H1 (cell line): Measurements from ENCODE around the gene BCL2L13. TPM values are rescaled to one million over a fixed set of nuclear protein-coding genes. Genes with fewer than 3 reads are reported as not detected.

Experiments
- CTCF ChIA-PET: fragments of 300-600 bp; sonication (Branson Sonifier 250); formaldehyde crosslinking; loops from one replicate; lab custom pipeline; 2021; ENCODE audit not compliant: partially characterized antibody; lab: Charles Lee
- POLR2A ChIA-PET: fragments of 300-600 bp; sonication (Branson Sonifier 250); formaldehyde crosslinking; loops from one replicate; lab custom pipeline; 2021; ENCODE audit warnings: inconsistent platforms; ENCODE audit not compliant: partially characterized antibody; lab: Charles Lee
- DNase-seq, 2 experiments: peaks; one replicate each; pipeline versions ENCODE4 v3.0.0 to v3.0.0-alpha.2; 2010 to 2022; ENCODE audit warnings: low spot score in 2 of 2, low read depth in 1 of 2, mixed read lengths in 1 of 2
- FAIRE-seq: peaks from 2 replicates; lab custom pipeline; 2011; peaks lifted over from hg19 to GRCh38; lab: Jason Lieb, UNC
- H2AFZ ChIP-seq: 2 replicates; pipeline ENCODE4 v1.8.1; 2012; ENCODE audit warnings: low read length, inconsistent platforms
- H2AK5ac ChIP-seq: 2 replicates; pipeline ENCODE4 v1.6.1; 2013; ENCODE audit warnings: low read depth, low read length
- H2BK120ac ChIP-seq: replicated peaks from 2 replicates; pipeline ENCODE3; 2013; ENCODE audit warnings: low read depth, low read length, inconsistent platforms
- H2BK12ac ChIP-seq: 2 replicates; pipeline ENCODE4 v1.6.1; 2013; ENCODE audit warnings: low read depth, low read length
- H2BK15ac ChIP-seq: 2 replicates; pipeline ENCODE4 v1.6.1; 2013; ENCODE audit warnings: low read length
- H2BK20ac ChIP-seq: 2 replicates; pipeline ENCODE4 v1.6.1; 2013; ENCODE audit warnings: low read length
- H2BK5ac ChIP-seq: 2 replicates; pipeline ENCODE4 v1.6.1; 2013; ENCODE audit warnings: low read depth, low read length
- H3K14ac ChIP-seq: 2 replicates; pipeline ENCODE4 v1.6.1; 2013; ENCODE audit warnings: inconsistent platforms; ENCODE audit not compliant: insufficient read length
- H3K18ac ChIP-seq: 2 replicates; pipeline ENCODE4 v1.6.1; 2013; ENCODE audit warnings: low read length; ENCODE audit errors: extremely low read depth
- H3K23ac ChIP-seq: 2 replicates; pipeline ENCODE4 v1.6.1; 2013; ENCODE audit warnings: inconsistent platforms; ENCODE audit not compliant: insufficient read length
- H3K23me2 ChIP-seq: 2 replicates; pipeline ENCODE4 v1.6.1; 2013; ENCODE audit warnings: low read depth, low read length
- H3K27ac ChIP-seq: 2 replicates; pipeline ENCODE4 v1.6.1; 2011; ENCODE audit warnings: low read depth, low read length, inconsistent platforms
- H3K27me3 ChIP-seq, 4 experiments: replicated peaks in 1 of 4; 1 replicate in 1 of 4; 2 replicates in 3 of 4; pipeline versions ENCODE4 v1.6.1 to v1.8.1; 2011 to 2013; ENCODE audit warnings: low read length in 3 of 4, mild to moderate bottlenecking in 3 of 4, inconsistent platforms in 2 of 4, mixed read lengths in 2 of 4, moderate library complexity in 1 of 4; ENCODE audit not compliant: control insufficient read depth in 3 of 4, insufficient read depth in 3 of 4; ENCODE audit errors: extremely low read depth in 1 of 4
- H3K36me3 ChIP-seq, 4 experiments: 2 replicates each; pipeline versions ENCODE4 v1.6.1 to v1.8.1; 2011 to 2013; ENCODE audit warnings: mild to moderate bottlenecking in 4 of 4, low read length in 3 of 4, moderate library complexity in 2 of 4, control low read depth in 1 of 4, inconsistent platforms in 1 of 4; ENCODE audit not compliant: insufficient read depth in 4 of 4, control insufficient read depth in 2 of 4
- H3K4ac ChIP-seq: replicated peaks from 2 replicates; pipeline ENCODE3; 2013; ENCODE audit warnings: low read length, low read depth, mixed read lengths, inconsistent platforms; ENCODE audit not compliant: insufficient read length
- H3K4me1 ChIP-seq, 4 experiments: replicated peaks in 1 of 4; 1 replicate in 1 of 4; 2 replicates in 3 of 4; pipeline versions ENCODE4 v1.6.1 to v1.8.1; 2011 to 2013; ENCODE audit warnings: low read length in 3 of 4, inconsistent platforms in 2 of 4, mixed read lengths in 1 of 4; ENCODE audit not compliant: insufficient read depth in 4 of 4, control insufficient read depth in 3 of 4
- H3K4me2 ChIP-seq, 2 experiments: 2 replicates each; pipeline versions ENCODE4 v1.6.1 to v1.8.1; 2011 to 2013; ENCODE audit warnings: low read depth in 2 of 2, low read length in 2 of 2, control low read depth in 1 of 2, inconsistent platforms in 1 of 2, mild to moderate bottlenecking in 1 of 2; ENCODE audit not compliant: insufficient read depth in 1 of 2
- H3K4me3 ChIP-seq, 4 experiments: fragments of 200-600, 300-600 bp in 1 of 4; sonication (generic), shearing (Covaris generic), sonication (Bioruptor Twin) in 1 of 4; 2 replicates each; pipeline versions ENCODE4 v1.5.1 to v1.8.1; 2011 to 2016; ENCODE audit warnings: low read length in 4 of 4, low read depth in 3 of 4, control low read depth in 2 of 4, inconsistent platforms in 2 of 4, mild to moderate bottlenecking in 2 of 4, mixed read lengths in 1 of 4, moderate library complexity in 1 of 4; ENCODE audit not compliant: insufficient read depth in 2 of 4; ENCODE audit errors: extremely low read depth in 1 of 4
- H3K56ac ChIP-seq: replicated peaks from 2 replicates; pipeline ENCODE3; 2013; ENCODE audit warnings: low read depth, mild to moderate bottlenecking, mixed read lengths, low read length, inconsistent platforms; ENCODE audit not compliant: insufficient read length
- H3K79me1 ChIP-seq: 2 replicates; pipeline ENCODE4 v1.6.1; 2013; ENCODE audit warnings: low read depth, low read length, control low read depth
- H3K79me2 ChIP-seq, 2 experiments: 2 replicates each; pipeline versions ENCODE4 v1.6.1 to v1.8.1; 2012 to 2013; ENCODE audit warnings: low read length in 2 of 2, mild to moderate bottlenecking in 2 of 2, inconsistent platforms in 1 of 2; ENCODE audit not compliant: insufficient read depth in 2 of 2, control insufficient read depth in 1 of 2
- H3K9ac ChIP-seq, 4 experiments: replicated peaks in 1 of 4; 1 replicate in 1 of 4; 2 replicates in 3 of 4; pipeline versions ENCODE4 v1.6.1 to v1.8.1; 2011 to 2013; ENCODE audit warnings: low read depth in 3 of 4, low read length in 3 of 4, control low read depth in 2 of 4, mild to moderate bottlenecking in 2 of 4, moderate library complexity in 2 of 4, inconsistent platforms in 1 of 4; ENCODE audit errors: extremely low read depth in 1 of 4
- H3K9me3 ChIP-seq, 2 experiments: 2 replicates each; pipeline versions ENCODE4 v1.6.1 to v1.8.1; 2012 to 2013; ENCODE audit warnings: mild to moderate bottlenecking in 2 of 2, moderate library complexity in 2 of 2, control low read depth in 1 of 2, inconsistent platforms in 1 of 2, low read depth in 1 of 2, low read length in 1 of 2, mixed read lengths in 1 of 2; ENCODE audit not compliant: insufficient read depth in 2 of 2
- H4K20me1 ChIP-seq, 2 experiments: replicated peaks in 1 of 2; 2 replicates each; pipeline versions ENCODE3 to v1.8.1; 2011 to 2013; ENCODE audit warnings: inconsistent platforms in 2 of 2, low read length in 2 of 2, mild to moderate bottlenecking in 1 of 2; ENCODE audit not compliant: insufficient read depth in 2 of 2, control insufficient read depth in 1 of 2
- H4K5ac ChIP-seq: 2 replicates; pipeline ENCODE4 v1.6.1; 2013; ENCODE audit warnings: low read length, low read depth, mixed read lengths, inconsistent platforms; ENCODE audit not compliant: insufficient read length
- H4K8ac ChIP-seq: 2 replicates; pipeline ENCODE4 v1.8.0; 2013; ENCODE audit warnings: mild to moderate bottlenecking, moderate library complexity, low read length, inconsistent platforms; ENCODE audit not compliant: insufficient read depth; ENCODE audit errors: extremely low read depth
- H4K91ac ChIP-seq: replicated peaks from 2 replicates; pipeline ENCODE3; 2013; ENCODE audit warnings: low read length, mixed read lengths, inconsistent platforms; ENCODE audit not compliant: insufficient read length
- TBP ChIP-seq: IDR thresholded peaks from 2 replicates; pipeline ENCODE4 v1.6.1; 2011; ENCODE audit warnings: low read depth, low read length, improper control_type of control experiment
- WGBS, 2 experiments: shearing (Covaris generic) in 1 of 2; methylation state at CpG; one replicate each; pipeline versions ENCODE4 v1.1.6 to v1.1.7; 2013 to 2015; ENCODE audit warnings: low lambda C conversion rate in 2 of 2, mixed read lengths in 2 of 2, inconsistent platforms in 1 of 2, low coverage in 1 of 2, missing lambda C conversion rate in 1 of 2; ENCODE audit not compliant: insufficient replicate concordance in 2 of 2, insufficient coverage in 1 of 2, insufficient read length in 1 of 2; ENCODE audit errors: extremely low coverage in 1 of 2, missing lambda C conversion rate in 1 of 2; 5-methylcytosine and 5-hydroxymethylcytosine counted together
- polyA plus RNA-seq, 7 experiments: library from polyadenylated mRNA; depleted of rRNA in 3 of 7; stranded (reverse) in 5 of 7; unstranded in 2 of 7; fragments of >200 nt in 5 of 7; fragments of 200-250 nt in 2 of 7; gene quantifications; 1 replicate in 5 of 7; 2 replicates in 1 of 7; 4 replicates in 1 of 7; pipeline versions ENCODE4 v1.2.1 to v1.2.3, GENCODE V29; 2011 to 2013; ENCODE audit warnings: missing spikeins in 2 of 7, mixed read lengths in 2 of 7
- total RNA-seq: library from RNA; stranded (reverse); fragmentation: NEBNext Ultra II Directional; extraction: Animal tissue kit (Norgen Biotek cat#: 25700); gene quantifications from 2 replicates; pipeline ENCODE4 v1.2.1, GENCODE V29; 2021

The BCL2L13 gene
- total and polyA plus RNA-seq, 2 of the 8 experiments (the other 6 are each of a cell fraction or from before 2014, with no cell fraction given), result 20.7 to 35.0 TPM

- no peaks in the 10 kb centered on the region for H3K9me3 ChIP-seq
- no peak overlapping the region for H3K23ac ChIP-seq
- H4K91ac ChIP-seq, result peak overlapping the region; percentile 58
- H2AFZ ChIP-seq, result no peak overlapping the region
- peak overlapping the region; percentile 92; the same call in 1 of the 2 replicates for H2BK15ac ChIP-seq
- DNase-seq (no peak), FAIRE-seq (no peak)
- H2BK12ac ChIP-seq, result 0 out of 2 replicates have a peak overlapping the region, but pooled peaks have one; percentile 39
- H3K9ac ChIP-seq, result no peak overlapping the region
- no peak overlapping the region for H3K18ac ChIP-seq
- H4K5ac ChIP-seq, result no peak overlapping the region
- H3K79me1 ChIP-seq, result no peaks in the 10 kb centered on the region
- H3K4ac ChIP-seq, result no peak overlapping the region
- H3K27me3 ChIP-seq, result no peaks in the 10 kb centered on the region
- no peak for TF ChIP-seq TBP
- peaks cover 0 to 13% (median 9%) of the 10 kb centered on the region in 4 experiments; a peak in 4 of 7 replicates for H3K4me1 ChIP-seq
- H4K20me1 ChIP-seq, result no peaks in the 10 kb centered on the region
- H2BK120ac ChIP-seq, result no peak overlapping the region
- H3K79me2 ChIP-seq, result no peaks in the 10 kb centered on the region
- H3K23me2 ChIP-seq, result peaks cover 2% of the 10 kb centered on the region; the same call in 1 of the 2 replicates
- no peak overlapping the region for H2BK5ac ChIP-seq
- H3K4me3 ChIP-seq, result no peak overlapping the region
- POLR2A ChIA-PET, result interaction anchor here (0.7 to 1.0 kb wide), 2 partner anchors 16 to 42 kb away, joined by 3 read pairs; no protein-coding TSS in a partner anchor
- no peak overlapping the region for H3K4me2 ChIP-seq
- 89% methylated on average over 24 of the region's 27 CpGs; no CpG with 5 or more reads in 1 of the 2 experiments for WGBS, 2 experiments
- CTCF ChIA-PET, result interaction anchor here (0.6 to 6.5 kb wide), 13 partner anchors 9 to 297 kb away, joined by 3 to 52 read pairs (median 5); no protein-coding TSS in a partner anchor
- no peak overlapping the region for H3K56ac ChIP-seq
- no peak overlapping the region; the same call in 1 of the 2 replicates for H2BK20ac ChIP-seq
- no peak overlapping the region for H4K8ac ChIP-seq
- H2AK5ac ChIP-seq, result 0 out of 2 replicates have a peak overlapping the region, but pooled peaks have one; percentile 13
- no peaks in the 10 kb centered on the region for H3K36me3 ChIP-seq
- H3K14ac ChIP-seq, result no peak overlapping the region
- H3K27ac ChIP-seq, result no peak overlapping the region
Measured at GRCh38 chr22:17779286-17780115, 140.9 kb downstream of the BCL2L13 start.
